HCT116 (cell line): ENCODE results near the gene TIAM2. TPM values are rescaled to one million over a fixed set of nuclear protein-coding genes. Genes with fewer than 3 reads are reported as not detected.
A peak's percentile ranks its signal among the peaks of the same experiment; 100 is the strongest.

Experiments
- ATAC-seq: fragments of 200-7000 bp; cut with Tn5 transposase; 2 replicates; pipeline ENCODE4 v1.9.1; 2020; ENCODE audit warnings: mild to moderate bottlenecking, moderate library complexity
- BruUV-seq: library from RNA; stranded (reverse); fragments of 400-500 nt; replicated peaks from 2 replicates; lab custom pipeline; 2021; lab: Mats Ljungman, UMichigan
- CTCF ChIA-PET: fragments of 300-600 bp; sonication (Branson Sonifier 250); formaldehyde crosslinking; loops from one replicate; lab custom pipeline; 2021; ENCODE audit warnings: antibody characterized with exemption; lab: Charles Lee
- POLR2A ChIA-PET: fragments of 300-600, 350-600 bp; sonication (Branson Sonifier 250); formaldehyde crosslinking; loops from one replicate; lab custom pipeline; 2021; ENCODE audit warnings: antibody characterized with exemption; lab: Charles Lee
- RAD21 ChIA-PET, 2 experiments: fragments of 300-600 bp; sonication (Branson Sonifier 250); formaldehyde crosslinking; loops; one replicate each; lab custom pipeline; 2023; ENCODE audit warnings: low total read pairs in 2 of 2; ENCODE audit not compliant: uncharacterized antibody in 2 of 2, unreplicated experiment in 2 of 2, low non-redundant PET in 1 of 2; lab: Charles Lee
- DNase-seq: peaks from one replicate; pipeline ENCODE4 v3.0.0-alpha.2; 2010; ENCODE audit warnings: low read depth, low spot score
- H2AFZ ChIP-seq: fragments of 200-600 bp; shearing (Covaris generic), sonication (generic); 2 replicates; pipeline ENCODE4 v1.6.1; 2017; ENCODE audit warnings: low read depth, mixed run types, mixed read lengths, antibody characterized with exemption, low read length; ENCODE audit not compliant: poor library complexity, severe bottlenecking
- H3K27ac ChIP-seq: 2 replicates; pipeline ENCODE4 v1.5.1; 2012; ENCODE audit warnings: low read depth, low read length
- H3K27me3 ChIP-seq: fragments of 200-600 bp; sonication (generic); 2 replicates; pipeline ENCODE4 v1.6.1; 2016; ENCODE audit warnings: mixed run types, low read length, mixed read lengths; ENCODE audit not compliant: insufficient read depth
- H3K36me3 ChIP-seq, 2 experiments: fragments of 200-500 bp in 1 of 2; fragments of 200-600 bp in 1 of 2; sonication (Bioruptor generic) in 1 of 2; sonication (generic) in 1 of 2; 2 replicates each; pipeline versions ENCODE4 v1.5.1 to v1.6.1; 2014 to 2016; ENCODE audit warnings: low read length in 2 of 2, inconsistent platforms in 1 of 2, mixed read lengths in 1 of 2, mixed run types in 1 of 2; ENCODE audit not compliant: insufficient read depth in 2 of 2, control insufficient read depth in 1 of 2
- H3K4me1 ChIP-seq, 2 experiments: fragments of 200-600 bp in 1 of 2; sonication (generic) in 1 of 2; 2 replicates each; pipeline versions ENCODE4 v1.5.1 to v1.6.1; 2012 to 2017; ENCODE audit warnings: low read length in 2 of 2, inconsistent platforms in 1 of 2, mild to moderate bottlenecking in 1 of 2, mixed read lengths in 1 of 2, mixed run types in 1 of 2, moderate library complexity in 1 of 2; ENCODE audit not compliant: insufficient read depth in 2 of 2, control insufficient read depth in 1 of 2
- H3K4me2 ChIP-seq: fragments of 200-600 bp; sonication (generic); 2 replicates; pipeline ENCODE4 v1.6.1; 2017; ENCODE audit warnings: mixed run types, low read length, mixed read lengths
- H3K4me3 ChIP-seq, 2 experiments: fragments of 200-600 bp in 1 of 2; sonication (generic) in 1 of 2; replicated peaks in 1 of 2; 2 replicates each; pipeline ENCODE4 v1.5.1; 2011 to 2016; ENCODE audit warnings: low read length in 2 of 2, control low read depth in 1 of 2, low read depth in 1 of 2, mild to moderate bottlenecking in 1 of 2, mixed read lengths in 1 of 2, mixed run types in 1 of 2
- H3K79me2 ChIP-seq: fragments of 200-600 bp; sonication (generic); 2 replicates; pipeline ENCODE4 v1.6.1; 2017; ENCODE audit warnings: mild to moderate bottlenecking, mixed run types, low read length, moderate library complexity, mixed read lengths; ENCODE audit not compliant: insufficient read depth
- H3K9ac ChIP-seq: fragments of 200-600 bp; sonication (generic); 2 replicates; pipeline ENCODE4 v1.6.1; 2016; ENCODE audit warnings: low read length, mixed read lengths
- H3K9me2 ChIP-seq: fragments of 200-600 bp; sonication (generic), shearing (Covaris generic); 2 replicates; pipeline ENCODE4 v1.6.1; 2017; ENCODE audit warnings: mixed run types, mild to moderate bottlenecking, moderate library complexity; ENCODE audit not compliant: insufficient read depth
- H3K9me3 ChIP-seq, 2 experiments: fragments of 200-500 bp in 1 of 2; fragments of 200-600 bp in 1 of 2; sonication (Bioruptor generic) in 1 of 2; sonication (generic) in 1 of 2; 2 replicates each; pipeline ENCODE4 v1.6.1; 2014 to 2017; ENCODE audit warnings: low read length in 2 of 2, mixed read lengths in 2 of 2, inconsistent platforms in 1 of 2, low read depth in 1 of 2, mild to moderate bottlenecking in 1 of 2, mixed run types in 1 of 2, moderate library complexity in 1 of 2; ENCODE audit not compliant: control insufficient read depth in 1 of 2, insufficient read depth in 1 of 2
- H4K20me1 ChIP-seq: fragments of 200-600 bp; sonication (generic), shearing (Covaris generic); 2 replicates; pipeline ENCODE4 v1.6.1; 2017; ENCODE audit warnings: mixed run types, mild to moderate bottlenecking, moderate library complexity; ENCODE audit not compliant: insufficient read depth
- ATF3 ChIP-seq: IDR thresholded peaks from 2 replicates; pipeline ENCODE4 v1.6.1; 2012
- CBX3 ChIP-seq: IDR thresholded peaks from 2 replicates; pipeline ENCODE4 v1.6.1; 2012; ENCODE audit warnings: low read depth
- CTCF ChIP-seq, 3 experiments: fragments of 200-600 bp in 1 of 3; sonication (generic) in 1 of 3; IDR thresholded peaks in 2 of 3; conservative IDR thresholded peaks in 1 of 3; 2 replicates each; pipeline ENCODE4 v1.5.1; 2012 to 2017; ENCODE audit warnings: low read depth in 2 of 3, low read length in 2 of 3, antibody characterized with exemption in 1 of 3, borderline replicate concordance in 1 of 3, control low read depth in 1 of 3, mild to moderate bottlenecking in 1 of 3, mixed read lengths in 1 of 3, mixed run types in 1 of 3, moderate library complexity in 1 of 3; ENCODE audit not compliant: insufficient read depth in 1 of 3
- EZH2phosphoT487 ChIP-seq: fragments of 200-600 bp; IDR thresholded peaks from 2 replicates; pipeline ENCODE4 v1.6.1; 2018; ENCODE audit warnings: antibody characterized with exemption, borderline replicate concordance
- JUND ChIP-seq: IDR thresholded peaks from 2 replicates; pipeline ENCODE4 v1.6.1; 2012
- RAD21 ChIP-seq: IDR thresholded peaks from 2 replicates; pipeline ENCODE4 v1.6.1; 2012; ENCODE audit warnings: low read depth, mild to moderate bottlenecking
- REST ChIP-seq: IDR thresholded peaks from 2 replicates; pipeline ENCODE4 v1.6.1; 2012; ENCODE audit warnings: low read depth
- SIN3A ChIP-seq: IDR thresholded peaks from 2 replicates; pipeline ENCODE4 v1.6.1; 2012; ENCODE audit warnings: low read depth
- SP1 ChIP-seq: IDR thresholded peaks from 2 replicates; pipeline ENCODE4 v1.6.1; 2012; ENCODE audit warnings: low read depth
- SRF ChIP-seq: IDR thresholded peaks from 2 replicates; pipeline ENCODE4 v1.6.1; 2012; ENCODE audit warnings: low read depth
- ZBTB33 ChIP-seq: IDR thresholded peaks from 2 replicates; pipeline ENCODE4 v1.6.1; 2011; ENCODE audit warnings: mild to moderate bottlenecking, low read length, moderate library complexity; ENCODE audit not compliant: insufficient replicate concordance; ENCODE audit errors: extremely low read depth
- ZFX ChIP-seq: fragments of 450-650 bp; IDR thresholded peaks from 2 replicates; pipeline ENCODE4 v1.6.1; 2017
- intact Hi-C: fragments of 100-400 bp; cut with micrococcal nuclease; formaldehyde crosslinking; loops from 2 replicates; pipeline ENCODE4 v1.10.0; 2022
- total RNA-seq: library from RNA; stranded (reverse); gene quantifications from one replicate; pipeline ENCODE4 v1.2.1, GENCODE V29; 2021; ENCODE audit not compliant: unreplicated experiment

TIAM2 gene
- total RNA-seq, 1 experiment from 2014 or later = 9.4 TPM

GRCh38 chr6:155261111-155261900, 266.2 kb downstream of the TIAM2 start:
- H2AFZ ChIP-seq = no peak overlapping the region
- no peaks in the 10 kb centered on the region for H3K79me2 ChIP-seq
- H3K4me2 ChIP-seq = no peak overlapping the region
- CTCF ChIA-PET = no interaction called here
- H3K4me1 ChIP-seq = no peaks in the 10 kb centered on the region
- H3K27me3 ChIP-seq = no peaks in the 10 kb centered on the region
- no peaks in the 10 kb centered on the region for H3K9me2 ChIP-seq
- ATAC-seq (no peak), DNase-seq (no peak)
- H3K9ac ChIP-seq = no peak overlapping the region
- H3K36me3 ChIP-seq = peaks cover 8 to 10% of the 10 kb centered on the region in 2 experiments; a peak in 3 of 4 replicates
- TF ChIP-seq RAD21 (no peak), CTCF (IDR thresholded peaks at IDR 0.05 in 2 of 3, conservative IDR thresholded peaks at IDR 0.05 in 1 of 3; ENCODE audit: borderline replicate concordance in 1 of 3, insufficient read depth in 1 of 3, low read depth in 2 of 3, low read length in 2 of 3) (peak in 1 of 3 experiments; percentile 17; a peak in 1 of 6 replicates), SP1 (no peak), CBX3 (no peak), ZFX (no peak)
- no peak overlapping the region for H3K4me3 ChIP-seq
- BruUV-seq = no TSS peak
- intact Hi-C loops = no loop called here
- no peaks in the 10 kb centered on the region for H4K20me1 ChIP-seq
- POLR2A ChIA-PET = no interaction called here
- H3K9me3 ChIP-seq = no peaks in the 10 kb centered on the region
- H3K27ac ChIP-seq = no peak overlapping the region
- RAD21 ChIA-PET = no interaction called here

GRCh38 chr6:155262655-155263054, 267.5 kb downstream of the TIAM2 start:
- ATAC-seq (no peak), DNase-seq (no peak)
- no peaks in the 10 kb centered on the region for H3K9me3 ChIP-seq
- H3K27ac ChIP-seq = no peak overlapping the region
- no peaks in the 10 kb centered on the region; a peak in 1 of 4 replicates for H3K36me3 ChIP-seq
- no peaks in the 10 kb centered on the region for H3K79me2 ChIP-seq
- RAD21 ChIA-PET = no interaction called here
- no peak overlapping the region for H3K4me3 ChIP-seq
- POLR2A ChIA-PET = no interaction called here
- H3K27me3 ChIP-seq = no peaks in the 10 kb centered on the region
- H3K9me2 ChIP-seq = no peaks in the 10 kb centered on the region
- H4K20me1 ChIP-seq = no peaks in the 10 kb centered on the region
- H3K9ac ChIP-seq = no peak overlapping the region
- no TSS peak for BruUV-seq
- H3K4me2 ChIP-seq = no peak overlapping the region
- no peak overlapping the region for H2AFZ ChIP-seq
- CTCF ChIA-PET = no interaction called here
- intact Hi-C loops = no loop called here
- H3K4me1 ChIP-seq = peaks cover 0 to 3% of the 10 kb centered on the region in 2 experiments; a peak in 1 of 4 replicates
- TF ChIP-seq EZH2phosphoT487 = no peak
- TF ChIP-seq ATF3 = no peak
- no peak for TF ChIP-seq REST
- TF ChIP-seq ZFX = no peak
- TF ChIP-seq SRF = no peak
- no peak for TF ChIP-seq SIN3A
- TF ChIP-seq SP1 = no peak
- TF ChIP-seq ZBTB33 = no peak
- no peak for TF ChIP-seq JUND
